Effector CD4-positive, alpha-beta T cell (primary cell): Measurements from ENCODE around the gene FILIP1L.

Source experiments
- DNase-seq: peaks from one replicate; pipeline ENCODE4 v3.0.0-alpha.2; 2020

The FILIP1L gene

GRCh38 chr3:100039075-100039474, 75.2 kb downstream of the FILIP1L start:
- DNase-seq, result no peak

GRCh38 chr3:100033903-100034471, 80.3 kb downstream of the FILIP1L start:
- no peak for DNase-seq

- no peak for DNase-seq
Measured at GRCh38 chr3:100033184-100033583, 81.1 kb downstream of the FILIP1L start.

GRCh38 chr3:100032243-100032642, 82.1 kb downstream of the FILIP1L start:
- DNase-seq, result no peak

- DNase-seq, result no peak
Measured at GRCh38 chr3:100030914-100031425, 83.3 kb downstream of the FILIP1L start.

- DNase-seq, result no peak
Measured at GRCh38 chr3:100030346-100030745, 84.0 kb downstream of the FILIP1L start.

- DNase-seq, result no peak
Measured at GRCh38 chr3:100029689-100030088, 84.6 kb downstream of the FILIP1L start.

- no peak for DNase-seq
Measured at GRCh38 chr3:100029052-100029451, 85.2 kb downstream of the FILIP1L start.

- no peak for DNase-seq
Measured at GRCh38 chr3:100027321-100027720, 87.0 kb downstream of the FILIP1L start.

- no peak for DNase-seq
Measured at GRCh38 chr3:100024520-100025303, 89.6 kb downstream of the FILIP1L start.

- no peak for DNase-seq
Measured at GRCh38 chr3:100023595-100023994, 90.7 kb downstream of the FILIP1L start.

- DNase-seq, result no peak
Measured at GRCh38 chr3:100023150-100023549, 91.2 kb downstream of the FILIP1L start.

GRCh38 chr3:100022506-100022905, 91.8 kb downstream of the FILIP1L start:
- DNase-seq, result no peak

- DNase-seq, result no peak
Measured at GRCh38 chr3:100020876-100021644, 93.2 kb downstream of the FILIP1L start.

- DNase-seq, result no peak
Measured at GRCh38 chr3:100019719-100020118, 94.6 kb downstream of the FILIP1L start.

- DNase-seq, result no peak
Measured at GRCh38 chr3:100018806-100019205, 95.5 kb downstream of the FILIP1L start.

GRCh38 chr3:100010087-100010417, 104.2 kb downstream of the FILIP1L start:
- DNase-seq, result no peak

GRCh38 chr3:100009276-100010086, 104.8 kb downstream of the FILIP1L start:
- DNase-seq, result no peak

GRCh38 chr3:100008081-100008698, 106.1 kb downstream of the FILIP1L start:
- DNase-seq, result no peak

- DNase-seq, result no peak
Measured at GRCh38 chr3:100007313-100007712, 107.0 kb downstream of the FILIP1L start.

- DNase-seq, result no peak
Measured at GRCh38 chr3:100006570-100007271, 107.6 kb downstream of the FILIP1L start.
